Omental fat pad (tissue), 4 donors: Measurements from ENCODE around the gene TMEM273. TPM values are rescaled to one million over a fixed set of nuclear protein-coding genes. Genes with fewer than 3 reads are reported as not detected.

Experiments
- ATAC-seq: fragments of 150-250 bp; one replicate; pipeline ENCODE4 v1.9.1; 2016; ENCODE audit warnings: mild to moderate bottlenecking, moderate library complexity; ENCODE audit not compliant: low FRiP score
- DNase-seq: peaks from one replicate; pipeline ENCODE4 v3.0.0-alpha.2; 2019; ENCODE audit warnings: low spot score
- total RNA-seq, 4 donors: library from RNA; depleted of rRNA; stranded (reverse); fragments of >200 nt; gene quantifications; one replicate each; pipeline ENCODE4 v1.1.0, GENCODE V29; 2016
- TF ChIP-seq, protein P1 (sequence below), 3 donors: fragments of 450-650 bp; IDR thresholded peaks; one replicate each; pipeline ENCODE4 v1.5.1; 2016 to 2017; ENCODE audit warnings: antibody characterized with exemption in 3 of 3, mild to moderate bottlenecking in 3 of 3, moderate library complexity in 2 of 3

TMEM273 gene
- total RNA-seq, 4 donors from 2014 or later, result 12.2 to 74.4 (median 34.1) TPM

DNA sequence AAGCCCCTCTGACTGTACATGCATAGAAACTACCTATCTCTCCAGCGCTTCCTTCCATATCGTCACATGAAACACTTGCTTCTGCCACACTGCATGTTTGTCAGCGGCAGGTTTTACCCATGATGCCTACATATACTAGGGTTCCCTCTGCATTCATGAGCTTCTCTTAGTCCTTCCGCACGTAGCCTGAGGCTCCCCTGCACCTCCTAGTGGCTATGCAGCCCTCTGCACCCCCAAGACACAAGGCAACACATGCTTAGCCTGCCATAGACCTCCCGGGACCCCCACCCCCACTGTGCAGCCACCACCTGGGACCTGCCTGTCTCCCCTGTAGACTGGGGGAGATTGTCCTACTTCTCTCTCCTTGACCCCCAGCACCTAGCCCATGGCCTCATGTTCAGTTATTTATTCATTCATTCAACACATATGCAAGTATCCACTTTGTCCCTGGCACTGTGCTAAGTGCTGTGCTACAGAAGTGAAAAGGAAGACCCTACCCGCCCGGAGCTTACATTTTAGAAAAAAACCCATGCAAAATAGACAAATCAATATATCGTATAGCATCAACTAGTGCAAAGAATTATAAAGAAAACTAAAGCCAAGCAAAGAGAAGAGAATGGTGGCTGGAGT lies 23.5 kb downstream of the TMEM273 start:
- no peak for ATAC-seq

DNA sequence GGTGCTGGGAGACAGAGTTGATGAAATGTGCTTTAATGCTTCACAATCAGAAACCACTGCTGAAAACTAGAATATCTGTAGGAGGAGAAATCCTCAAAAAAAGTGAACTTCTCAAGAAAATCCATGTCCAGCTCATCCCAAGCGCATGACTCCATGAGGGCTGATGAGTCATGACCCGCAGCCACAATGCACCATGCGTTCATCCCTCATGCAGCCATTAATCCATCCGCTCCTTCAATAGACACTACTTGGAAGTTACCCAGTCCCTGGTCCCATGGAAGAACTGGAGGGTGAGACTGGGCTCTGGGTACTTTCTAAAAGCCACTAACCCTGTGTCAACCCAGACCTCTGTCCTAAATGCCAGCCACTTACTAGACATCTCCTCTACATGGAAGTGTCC lies 24.4 kb downstream of the TMEM273 start:
- no peak for DNase-seq
- TF ChIP-seq, protein P1, sequence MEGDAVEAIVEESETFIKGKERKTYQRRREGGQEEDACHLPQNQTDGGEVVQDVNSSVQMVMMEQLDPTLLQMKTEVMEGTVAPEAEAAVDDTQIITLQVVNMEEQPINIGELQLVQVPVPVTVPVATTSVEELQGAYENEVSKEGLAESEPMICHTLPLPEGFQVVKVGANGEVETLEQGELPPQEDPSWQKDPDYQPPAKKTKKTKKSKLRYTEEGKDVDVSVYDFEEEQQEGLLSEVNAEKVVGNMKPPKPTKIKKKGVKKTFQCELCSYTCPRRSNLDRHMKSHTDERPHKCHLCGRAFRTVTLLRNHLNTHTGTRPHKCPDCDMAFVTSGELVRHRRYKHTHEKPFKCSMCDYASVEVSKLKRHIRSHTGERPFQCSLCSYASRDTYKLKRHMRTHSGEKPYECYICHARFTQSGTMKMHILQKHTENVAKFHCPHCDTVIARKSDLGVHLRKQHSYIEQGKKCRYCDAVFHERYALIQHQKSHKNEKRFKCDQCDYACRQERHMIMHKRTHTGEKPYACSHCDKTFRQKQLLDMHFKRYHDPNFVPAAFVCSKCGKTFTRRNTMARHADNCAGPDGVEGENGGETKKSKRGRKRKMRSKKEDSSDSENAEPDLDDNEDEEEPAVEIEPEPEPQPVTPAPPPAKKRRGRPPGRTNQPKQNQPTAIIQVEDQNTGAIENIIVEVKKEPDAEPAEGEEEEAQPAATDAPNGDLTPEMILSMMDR (IDR thresholded peaks at IDR 0.05), result no peak
- no peak for ATAC-seq

More for the DNA sequence above, 23.5 kb downstream of the TMEM273 start:
- TF ChIP-seq, protein P1 (IDR thresholded peaks at IDR 0.05), result no peak
- no peak for DNase-seq

DNA sequence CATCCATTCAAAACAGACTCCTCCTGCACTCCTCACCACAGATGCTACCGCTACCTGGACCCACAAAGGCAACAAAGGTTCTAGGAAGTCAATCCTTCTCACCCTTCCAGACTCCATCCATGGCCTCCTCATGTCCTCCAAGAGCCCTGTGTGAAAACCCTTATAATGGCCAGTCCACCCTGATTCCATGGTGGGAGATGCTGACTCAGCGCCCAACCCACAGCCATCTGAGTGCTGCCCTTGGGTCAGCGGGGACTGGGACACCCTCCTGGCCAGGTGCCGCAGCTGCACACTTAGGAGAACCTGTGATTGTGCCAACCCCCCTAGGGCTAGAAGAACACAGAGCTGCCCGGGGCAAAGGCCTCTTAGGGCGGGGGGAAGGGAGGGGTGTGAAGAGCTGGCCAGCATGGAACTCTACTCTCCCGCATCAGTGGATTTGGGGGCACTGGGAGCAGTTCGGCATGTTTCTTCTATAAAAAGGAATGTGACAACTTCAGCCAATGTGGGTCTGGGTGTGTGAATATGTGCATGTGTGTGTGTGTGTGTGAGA lies 25.4 kb downstream of the TMEM273 start:
- ATAC-seq (no peak), DNase-seq (no peak)
- TF ChIP-seq, protein P1 (IDR thresholded peaks at IDR 0.05), result no peak

DNA sequence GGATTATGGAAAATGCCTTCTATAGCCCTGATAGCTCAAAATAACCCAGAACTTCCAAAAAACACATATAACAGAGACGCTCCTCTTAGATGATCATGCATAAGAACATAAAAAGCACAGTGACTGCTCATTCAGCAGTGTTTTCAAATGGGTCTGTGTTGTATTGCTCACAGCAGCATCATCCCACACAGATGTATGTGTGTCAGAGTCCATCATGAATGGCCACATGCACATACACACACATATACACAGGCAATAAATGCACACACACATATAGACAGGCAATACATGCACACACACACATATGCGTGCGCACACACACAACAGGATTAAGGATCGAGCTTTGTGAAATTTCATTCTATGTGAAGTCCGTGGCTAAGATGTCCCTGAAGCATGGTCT lies 26.1 kb downstream of the TMEM273 start:
- no peak for DNase-seq
- no peak for ATAC-seq
- TF ChIP-seq, protein P1 (IDR thresholded peaks at IDR 0.05), result no peak

DNA sequence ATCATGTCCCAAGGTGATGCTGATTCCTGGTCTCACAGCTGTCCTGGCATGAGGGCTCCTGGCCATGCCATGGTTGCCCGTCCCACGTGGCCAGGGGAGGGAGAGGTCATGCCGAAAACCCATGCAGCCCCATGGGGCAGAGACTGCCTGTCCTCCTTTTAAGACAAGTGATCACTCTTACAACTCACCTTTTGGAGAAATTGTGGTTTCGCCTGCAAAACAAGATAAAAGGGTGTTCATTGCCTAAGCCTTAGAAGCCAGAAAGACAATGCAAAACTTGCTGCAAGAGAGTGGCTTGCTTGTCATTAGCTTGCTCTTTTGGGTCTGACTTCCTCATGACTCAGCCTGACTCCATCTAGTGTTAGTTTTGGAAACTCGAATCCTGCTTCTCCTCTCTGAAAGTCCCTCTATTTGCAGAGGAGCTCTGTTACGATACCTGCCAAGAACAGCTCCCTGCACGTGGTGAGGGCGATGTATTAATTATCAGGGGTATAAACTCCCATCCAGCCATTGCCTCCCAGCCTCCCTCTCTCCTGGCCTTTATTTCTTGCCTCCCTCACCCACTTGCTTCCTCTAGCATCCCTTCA lies 26.7 kb downstream of the TMEM273 start:
- DNase-seq, result no peak
- TF ChIP-seq, protein P1 (IDR thresholded peaks at IDR 0.05), result no peak
- ATAC-seq, result no peak

DNA sequence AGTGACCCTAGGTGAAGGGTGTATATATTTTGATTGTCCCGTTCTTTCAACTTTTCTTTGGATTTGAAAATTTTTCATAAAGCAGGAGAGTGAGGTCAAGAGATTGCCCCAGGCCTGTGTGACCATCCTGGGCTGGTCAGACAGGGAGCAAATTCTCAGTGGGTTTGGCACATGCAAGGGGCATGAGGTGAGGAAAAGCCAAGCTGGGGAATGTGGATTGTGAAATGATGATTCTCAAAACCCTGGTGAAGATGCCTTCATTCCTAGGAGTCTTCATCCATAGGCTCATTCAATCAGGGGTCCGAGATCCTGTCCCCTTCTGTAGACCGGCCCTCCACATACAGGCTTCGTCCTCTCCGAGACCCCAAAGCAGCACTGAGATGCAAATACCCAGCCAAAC lies 27.4 kb downstream of the TMEM273 start:
- ATAC-seq (no peak), DNase-seq (no peak)
- TF ChIP-seq, protein P1 (IDR thresholded peaks at IDR 0.05), result no peak

DNA sequence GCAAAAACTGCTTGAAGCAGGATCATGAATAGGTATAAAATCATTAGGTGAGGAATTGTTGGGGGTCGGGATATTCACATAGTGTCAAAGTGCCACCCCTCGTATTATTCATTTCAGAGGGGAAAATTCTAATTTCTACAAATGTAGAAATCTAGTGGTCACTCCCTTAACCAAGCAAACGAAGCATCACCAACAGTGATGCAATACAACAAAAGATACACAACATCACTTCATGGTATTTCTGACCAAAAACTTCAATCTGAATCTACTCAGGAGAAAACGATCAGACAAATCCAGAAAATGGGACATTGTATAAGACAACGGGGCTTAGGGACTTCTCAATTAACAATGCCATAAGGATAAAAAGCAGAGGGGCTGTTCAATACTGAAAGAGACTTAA lies 28.1 kb downstream of the TMEM273 start:
- TF ChIP-seq, protein P1 (IDR thresholded peaks at IDR 0.05), result no peak
- DNase-seq (no peak), ATAC-seq (no peak)
